Psoas muscle (tissue), 8 donors: ENCODE data around the gene ABHD2. TPM values are rescaled to one million over a fixed set of nuclear protein-coding genes. Genes with fewer than 3 reads are reported as not detected.

Experiments
- ATAC-seq, 4 donors: fragments of 200-7000 bp; cut with Tn5 transposase; one replicate each; pipeline ENCODE4 v1.9.1; 2020; ENCODE audit warnings: moderate library complexity in 3 of 4, mild to moderate bottlenecking in 2 of 4
- DNase-seq, 2 donors: peaks; one replicate each; pipeline ENCODE4 v3.0.0-alpha.2; 2020
- H3K27ac ChIP-seq: fragments of 200-600 bp; one replicate; pipeline ENCODE4 v1.8.0; 2022
- H3K27me3 ChIP-seq, 3 donors: fragments of 200-600 bp in 1 of 3; one replicate each; pipeline versions ENCODE4 v1.6.1 to v1.8.0; 2013 to 2022; ENCODE audit warnings: low read length in 2 of 3, mild to moderate bottlenecking in 2 of 3, moderate library complexity in 1 of 3; ENCODE audit not compliant: insufficient read depth in 3 of 3
- H3K36me3 ChIP-seq, 2 donors: fragments of 200-600 bp in 1 of 2; one replicate each; pipeline versions ENCODE4 v1.6.1 to v1.8.0; 2013 to 2022; ENCODE audit warnings: low read depth in 1 of 2, mild to moderate bottlenecking in 1 of 2, moderate library complexity in 1 of 2; ENCODE audit not compliant: insufficient read depth in 1 of 2
- H3K4me1 ChIP-seq: fragments of 200-600 bp; one replicate; pipeline ENCODE4 v1.8.0; 2022
- H3K4me3 ChIP-seq: fragments of 200-600 bp; one replicate; pipeline ENCODE4 v1.8.0; 2022; ENCODE audit warnings: mild to moderate bottlenecking
- H3K9me3 ChIP-seq: fragments of 200-600 bp; one replicate; pipeline ENCODE4 v1.8.0; 2022
- CTCF ChIP-seq: fragments of 200-600 bp; IDR thresholded peaks from one replicate; pipeline ENCODE4 v1.8.0; 2022; ENCODE audit warnings: antibody characterized with exemption
- WGBS, 3 donors: extraction: QIAGEN DNeasy Blood & Tissue Kit; methylation state at CpG; one replicate each; pipeline versions ENCODE4 v1.1.6 to v1.1.7; 2013; 5-methylcytosine and 5-hydroxymethylcytosine counted together
- intact Hi-C, 2 donors: fragments of 100-400 bp; cut with DNase I; formaldehyde crosslinking; loops; one replicate each; pipeline versions ENCODE4 v1.11.0 to v1.14.2; 2022
- polyA plus RNA-seq, 3 donors: library from polyadenylated mRNA; stranded (reverse); fragments of 200-250 nt; gene quantifications; one replicate each; pipeline ENCODE4 v1.2.3, GENCODE V29; 2013
- total RNA-seq, 4 donors: library from RNA; stranded (reverse); fragmentation: NEBNext Ultra II Directional in 2 of 4; extraction: Animal tissue kit (Norgen Biotek cat#: 25700) in 2 of 4; gene quantifications; one replicate each; pipeline versions ENCODE4 v1.2.1 to v1.2.4, GENCODE V29; 2021 to 2023
- donor health status: healthy with polysubstance abuse.
- donor health status: DM: no; HTN: no; CAD: no; lungs with moderate emphysema.
- donor health status: Bipolar disorder and iron deficiency.
- donor health status: healthy.
- donor health status: DM: yes; HTN: yes; CAD: no.
- donor health status: DM: no; HTN: no; CAD: no.
- donor health status: DM: no; HTN: no; CAD: no.
- donor health status: DM: yes; HTN: yes; CAD: no.

ABHD2 gene
- total and polyA plus RNA-seq, 7 donors, result 10.8 to 215 (median 66.1) TPM

DNA sequence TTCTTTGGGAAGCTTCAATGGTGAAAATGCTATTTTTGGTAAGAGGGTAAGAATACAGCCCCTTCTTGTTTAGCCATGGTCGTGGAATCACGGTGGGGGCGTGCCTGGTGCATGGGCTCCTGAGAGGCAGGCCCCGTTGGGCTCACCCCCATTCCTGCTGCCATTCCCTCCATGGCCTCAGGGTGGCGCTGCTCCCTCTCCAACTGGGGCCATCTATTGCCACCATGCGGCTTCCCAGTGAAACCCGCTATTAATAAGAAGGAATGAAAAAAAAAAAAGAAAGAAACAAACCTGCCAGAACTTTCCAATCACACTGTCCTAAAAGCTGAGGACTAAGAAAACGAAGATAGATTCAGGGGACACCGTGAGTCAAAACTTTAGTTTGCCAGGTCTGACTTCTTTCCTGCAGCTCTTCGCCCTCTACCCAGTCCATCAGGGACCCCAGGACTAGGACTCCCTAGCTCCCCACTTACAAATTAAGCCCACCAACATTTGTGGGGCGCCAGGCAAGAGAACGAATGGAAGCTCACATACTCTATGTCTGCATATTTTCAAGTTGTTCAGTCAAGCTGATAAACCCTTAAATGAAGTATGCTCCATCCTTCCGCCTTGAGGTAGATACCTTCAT is 30.6 kb upstream of the ABHD2 start:
- DNase-seq, result peak; percentile 81 to 89
- Histone ChIP-seq H3K9me3 (no peaks in the 10 kb centered on the region), H3K27ac (no peak overlapping the region)

DNA sequence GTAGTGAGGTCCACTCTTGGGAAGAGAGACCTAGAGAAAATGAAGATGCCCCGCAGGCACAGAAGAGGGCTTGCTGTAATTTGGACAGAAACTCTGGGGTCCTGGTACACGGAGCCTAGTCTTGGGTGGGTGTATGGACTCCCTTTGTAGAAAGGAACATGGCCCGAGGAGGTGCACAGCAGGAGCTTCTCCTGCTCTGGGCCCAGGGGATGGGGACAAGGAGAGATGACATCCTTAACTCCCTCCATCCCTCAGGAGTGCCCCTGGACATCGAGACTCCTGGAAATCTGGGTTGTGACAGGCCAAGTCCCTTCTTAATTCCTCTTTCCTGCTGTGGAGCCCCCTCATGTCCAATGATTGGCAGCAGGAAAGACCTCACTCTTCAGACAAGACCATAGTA is 29.9 kb upstream of the ABHD2 start:
- DNase-seq, result no peak
- Histone ChIP-seq H3K27me3 (no peaks in the 10 kb centered on the region), H3K4me1 (peaks cover 2% of the 10 kb centered on the region), H3K4me3 (no peak overlapping the region), H3K9me3 (no peaks in the 10 kb centered on the region), H3K27ac (no peak overlapping the region), H3K36me3 (no peaks in the 10 kb centered on the region)
- WGBS, 3 donors, result 86 to 88% (median 88%) methylated on average over 4 of the region's 4 CpGs
- no peak for ATAC-seq
- no peak for TF ChIP-seq CTCF
- intact Hi-C loops, result loop anchor here (5.0 kb wide), 2 partner anchors 69 to 119 kb away; no protein-coding TSS in a partner anchor

More for the DNA sequence above, 30.6 kb upstream of the ABHD2 start:
- WGBS, 3 donors, result 26 to 30% (median 27%) methylated on average over 13 of the region's 13 CpGs
- Histone ChIP-seq H3K4me1 (peaks cover 2% of the 10 kb centered on the region), H3K27me3 (no peaks in the 10 kb centered on the region), H3K36me3 (no peaks in the 10 kb centered on the region), H3K4me3 (no peak overlapping the region)
- intact Hi-C loops, result loop anchor here (1.0 to 5.0 kb wide), 3 partner anchors 70 to 120 kb away; no protein-coding TSS in a partner anchor
- ATAC-seq, result peak; percentile 91 to 98 (median 93)
- peak; percentile 99 for TF ChIP-seq CTCF

GRCh38 chr15:89058876-89059405 is 29.3 kb upstream of the ABHD2 start:
- no peak for TF ChIP-seq CTCF
- Histone ChIP-seq H3K27ac (no peak overlapping the region), H3K36me3 (no peaks in the 10 kb centered on the region), H3K4me1 (peaks cover 2% of the 10 kb centered on the region), H3K4me3 (no peak overlapping the region), H3K9me3 (no peaks in the 10 kb centered on the region), H3K27me3 (no peaks in the 10 kb centered on the region)
- intact Hi-C loops, result loop anchor here (5.0 kb wide), 2 partner anchors 68 to 118 kb away; no protein-coding TSS in a partner anchor
- no peak for ATAC-seq
- no peak for DNase-seq
- 75 to 90% (median 84%) methylated on average over 5 of the region's 5 CpGs for WGBS, 3 donors

DNA sequence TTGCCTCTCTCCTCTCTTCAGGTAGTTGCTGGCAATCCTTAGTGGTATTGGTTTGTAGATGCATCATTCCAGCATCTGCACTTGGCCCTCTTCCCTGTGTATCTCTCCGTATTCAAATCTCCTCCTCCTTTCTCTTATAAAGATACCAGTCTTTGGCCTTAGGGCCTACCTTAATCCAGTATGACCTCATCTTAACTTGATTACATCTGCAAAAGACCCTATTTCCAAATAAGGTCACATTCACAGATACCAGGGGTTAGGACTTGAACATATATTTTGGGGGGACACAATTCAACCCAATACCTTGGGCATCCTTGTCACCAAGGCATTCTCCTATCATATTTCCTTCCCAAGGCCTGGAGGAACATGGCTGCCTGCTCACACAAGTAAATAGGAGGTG is 22.0 kb upstream of the ABHD2 start:
- H3K27ac ChIP-seq, result no peak overlapping the region
- H3K9me3 ChIP-seq, result peaks cover 14% of the 10 kb centered on the region
- intact Hi-C loops, result no loop called here
- ATAC-seq (no peak), DNase-seq (no peak)
- 79 to 92% (median 88%) methylated on average over 1 of the region's 1 CpG for WGBS, 3 donors
- no peak for TF ChIP-seq CTCF
- H3K4me1 ChIP-seq, result no peaks in the 10 kb centered on the region
- H3K36me3 ChIP-seq, result no peaks in the 10 kb centered on the region
- peaks cover 0 to 2% (median 0%) of the 10 kb centered on the region in 3 donors for H3K27me3 ChIP-seq
- no peak overlapping the region for H3K4me3 ChIP-seq
